HEK293T (cell line): Measurements from ENCODE around the gene DSCAM.

Experiments used
- BHLHE40 ChIP-seq: fragments of 450-650 bp; IDR thresholded peaks from 2 replicates; pipeline ENCODE4 v1.6.1; 2016; ENCODE audit warnings: mild to moderate bottlenecking, moderate library complexity, borderline replicate concordance
- ELF4 ChIP-seq: fragments of 450-650 bp; IDR thresholded peaks from 2 replicates; pipeline ENCODE4 v1.6.1; 2017; ENCODE audit warnings: antibody characterized with exemption
- FOXK2 ChIP-seq: fragments of 450-650 bp; IDR thresholded peaks from 2 replicates; pipeline ENCODE4 v1.6.1; 2016; ENCODE audit warnings: mild to moderate bottlenecking
- FOXM1 ChIP-seq: fragments of 450-650 bp; IDR thresholded peaks from 2 replicates; pipeline ENCODE4 v1.6.1; 2017; ENCODE audit warnings: mild to moderate bottlenecking, borderline replicate concordance
- HDGF ChIP-seq: fragments of 450-650 bp; IDR thresholded peaks from 2 replicates; pipeline ENCODE4 v1.6.1; 2017; ENCODE audit warnings: antibody characterized with exemption, borderline replicate concordance
- NFRKB ChIP-seq: fragments of 450-650 bp; IDR thresholded peaks from 2 replicates; pipeline ENCODE4 v1.6.1; 2016; ENCODE audit warnings: mild to moderate bottlenecking, moderate library complexity
- PKNOX1 ChIP-seq: fragments of 450-650 bp; IDR thresholded peaks from 2 replicates; pipeline ENCODE4 v1.6.1; 2016
- SP1 ChIP-seq: fragments of 450-650 bp; IDR thresholded peaks from 2 replicates; pipeline ENCODE4 v1.6.1; 2017
- SUZ12 ChIP-seq: fragments of 450-650 bp; IDR thresholded peaks from 2 replicates; pipeline ENCODE4 v1.6.1; 2016; ENCODE audit warnings: mild to moderate bottlenecking
- ZNF384 ChIP-seq: fragments of 450-650 bp; IDR thresholded peaks from 2 replicates; pipeline ENCODE4 v1.6.1; 2016

- TF ChIP-seq SUZ12 (no peak), SP1 (no peak), NFRKB (no peak), BHLHE40 (no peak), FOXK2 (no peak), PKNOX1 (no peak), ELF4 (no peak), HDGF (no peak), FOXM1 (no peak), ZNF384 (no peak)
These were observed 496.0 kb downstream of the DSCAM start for GRCh38 chr21:40351006-40351405.
